ENCODE measurements around the gene CPNE7. TPM values are rescaled to one million over a fixed set of nuclear protein-coding genes. Genes with fewer than 3 reads are reported as not detected.

The CPNE7 gene
- total and polyA plus RNA-seq, 4 donors: 0.30 to 0.56 (median 0.47) TPM; not detected in 1

DNA sequence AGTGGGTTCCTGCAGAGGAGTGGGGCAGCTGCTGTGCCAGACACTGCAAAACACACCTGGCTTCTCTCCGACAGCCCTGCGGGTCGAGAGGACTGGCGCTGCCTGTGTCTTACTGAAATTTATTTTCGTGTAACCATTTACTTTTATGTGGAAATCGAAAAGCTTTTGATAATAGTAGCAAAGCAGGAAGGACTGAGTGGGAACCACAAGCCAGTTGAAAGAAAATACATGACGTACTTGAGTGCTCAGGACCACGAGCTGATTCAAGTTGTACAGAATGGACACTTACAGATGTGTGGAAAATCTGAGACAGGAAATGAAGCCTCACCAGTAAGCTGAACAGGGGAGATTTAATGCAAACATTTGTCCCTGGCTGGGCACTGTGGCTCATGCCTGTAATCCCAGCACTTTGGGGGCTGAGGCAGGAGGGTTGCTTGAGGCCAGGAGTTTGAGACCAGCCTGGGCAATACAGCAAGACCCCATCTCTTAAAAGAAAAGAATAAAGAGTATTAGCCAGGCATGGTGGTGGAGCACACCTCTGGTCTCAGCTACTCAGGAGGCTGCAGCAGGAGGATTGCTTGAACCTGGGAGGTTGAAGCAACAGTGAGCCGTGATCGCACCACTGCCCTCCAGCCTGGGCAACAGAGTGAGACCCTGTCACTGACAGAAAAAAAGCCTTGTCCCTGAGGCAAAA, 26.4 kb upstream of the CPNE7 start:
- TF ChIP-seq RXRA (IDR thresholded peaks at IDR 0.05) (no peak), RAD21 (IDR thresholded peaks at IDR 0.05) (no peak), HNF4G (IDR thresholded peaks at IDR 0.05) (no peak), EGR1 (IDR thresholded peaks at IDR 0.05; ENCODE audit: low read depth in 2 of 2) (no peak), FOXA1 (IDR thresholded peaks at IDR 0.05) (no peak), NR2F2 (IDR thresholded peaks at IDR 0.05) (no peak), FOXA2 (IDR thresholded peaks at IDR 0.05) (no peak), TAF1 (conservative IDR thresholded peaks at IDR 0.05) (no peak), ATF3 (IDR thresholded peaks at IDR 0.05) (no peak), JUND (IDR thresholded peaks at IDR 0.05) (no peak), GABPA (IDR thresholded peaks at IDR 0.05 in 1 of 2, conservative IDR thresholded peaks at IDR 0.05 in 1 of 2) (no peak), REST (IDR thresholded peaks at IDR 0.05) (no peak), SP1 (IDR thresholded peaks at IDR 0.05) (no peak), HNF4A (conservative IDR thresholded peaks at IDR 0.05) (no peak), YY1 (IDR thresholded peaks at IDR 0.05) (no peak)
- TF ChIP-seq, protein P1, sequence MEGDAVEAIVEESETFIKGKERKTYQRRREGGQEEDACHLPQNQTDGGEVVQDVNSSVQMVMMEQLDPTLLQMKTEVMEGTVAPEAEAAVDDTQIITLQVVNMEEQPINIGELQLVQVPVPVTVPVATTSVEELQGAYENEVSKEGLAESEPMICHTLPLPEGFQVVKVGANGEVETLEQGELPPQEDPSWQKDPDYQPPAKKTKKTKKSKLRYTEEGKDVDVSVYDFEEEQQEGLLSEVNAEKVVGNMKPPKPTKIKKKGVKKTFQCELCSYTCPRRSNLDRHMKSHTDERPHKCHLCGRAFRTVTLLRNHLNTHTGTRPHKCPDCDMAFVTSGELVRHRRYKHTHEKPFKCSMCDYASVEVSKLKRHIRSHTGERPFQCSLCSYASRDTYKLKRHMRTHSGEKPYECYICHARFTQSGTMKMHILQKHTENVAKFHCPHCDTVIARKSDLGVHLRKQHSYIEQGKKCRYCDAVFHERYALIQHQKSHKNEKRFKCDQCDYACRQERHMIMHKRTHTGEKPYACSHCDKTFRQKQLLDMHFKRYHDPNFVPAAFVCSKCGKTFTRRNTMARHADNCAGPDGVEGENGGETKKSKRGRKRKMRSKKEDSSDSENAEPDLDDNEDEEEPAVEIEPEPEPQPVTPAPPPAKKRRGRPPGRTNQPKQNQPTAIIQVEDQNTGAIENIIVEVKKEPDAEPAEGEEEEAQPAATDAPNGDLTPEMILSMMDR (IDR thresholded peaks at IDR 0.05; ENCODE audit: low read depth, low read length, missing input control): no peak
- TF ChIP-seq, protein P2, sequence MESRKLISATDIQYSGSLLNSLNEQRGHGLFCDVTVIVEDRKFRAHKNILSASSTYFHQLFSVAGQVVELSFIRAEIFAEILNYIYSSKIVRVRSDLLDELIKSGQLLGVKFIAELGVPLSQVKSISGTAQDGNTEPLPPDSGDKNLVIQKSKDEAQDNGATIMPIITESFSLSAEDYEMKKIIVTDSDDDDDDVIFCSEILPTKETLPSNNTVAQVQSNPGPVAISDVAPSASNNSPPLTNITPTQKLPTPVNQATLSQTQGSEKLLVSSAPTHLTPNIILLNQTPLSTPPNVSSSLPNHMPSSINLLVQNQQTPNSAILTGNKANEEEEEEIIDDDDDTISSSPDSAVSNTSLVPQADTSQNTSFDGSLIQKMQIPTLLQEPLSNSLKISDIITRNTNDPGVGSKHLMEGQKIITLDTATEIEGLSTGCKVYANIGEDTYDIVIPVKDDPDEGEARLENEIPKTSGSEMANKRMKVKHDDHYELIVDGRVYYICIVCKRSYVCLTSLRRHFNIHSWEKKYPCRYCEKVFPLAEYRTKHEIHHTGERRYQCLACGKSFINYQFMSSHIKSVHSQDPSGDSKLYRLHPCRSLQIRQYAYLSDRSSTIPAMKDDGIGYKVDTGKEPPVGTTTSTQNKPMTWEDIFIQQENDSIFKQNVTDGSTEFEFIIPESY (IDR thresholded peaks at IDR 0.05): no peak
- TF ChIP-seq, protein P3, sequence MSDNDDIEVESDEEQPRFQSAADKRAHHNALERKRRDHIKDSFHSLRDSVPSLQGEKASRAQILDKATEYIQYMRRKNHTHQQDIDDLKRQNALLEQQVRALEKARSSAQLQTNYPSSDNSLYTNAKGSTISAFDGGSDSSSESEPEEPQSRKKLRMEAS (IDR thresholded peaks at IDR 0.05): no peak
- no peak for DNase-seq (ENCODE audit: low spot score)
- Histone ChIP-seq H3K9ac (ENCODE audit: low read depth in 1 of 2, low read length in 2 of 2) (no peak overlapping the region), H3K27ac (ENCODE audit: low read depth in 1 of 2, low read length in 2 of 2) (no peak overlapping the region), H3K9me3 (ENCODE audit: control insufficient read depth in 4 of 4, low read length in 3 of 4) (no peaks in the 10 kb centered on the region), H3K4me3 (ENCODE audit: low read depth in 1 of 3, low read length in 3 of 3) (no peak overlapping the region), H3K27me3 (ENCODE audit: control insufficient read depth in 4 of 4, insufficient read depth in 4 of 4, low read length in 3 of 4) (no peaks in the 10 kb centered on the region), H3K36me3 (ENCODE audit: control insufficient read depth in 4 of 4, insufficient read depth in 3 of 4, low read depth in 1 of 4, low read length in 3 of 4) (peaks cover 8 to 56% (median 22%) of the 10 kb centered on the region in 4 donors), H3K4me1 (ENCODE audit: control insufficient read depth in 4 of 4, insufficient read depth in 4 of 4, low read length in 3 of 4) (peaks cover 0 to 23% (median 15%) of the 10 kb centered on the region in 4 donors)
- WGBS: 96% methylated on average over 10 of the region's 10 CpGs
